Epidermal melanocyte (primary cell): ENCODE measurements around the gene PRLR.
"Not testable (repeated sequence)": the region's sequence is repeated elsewhere in the genome, so short reads cannot be mapped to it uniquely, and the experiment has no call there.

Experiments
- DNase-seq: peaks from one replicate; pipeline ENCODE4 v3.0.0; 2011; ENCODE audit warnings: low spot score; ENCODE audit not compliant: insufficient read length

The PRLR gene

DNA sequence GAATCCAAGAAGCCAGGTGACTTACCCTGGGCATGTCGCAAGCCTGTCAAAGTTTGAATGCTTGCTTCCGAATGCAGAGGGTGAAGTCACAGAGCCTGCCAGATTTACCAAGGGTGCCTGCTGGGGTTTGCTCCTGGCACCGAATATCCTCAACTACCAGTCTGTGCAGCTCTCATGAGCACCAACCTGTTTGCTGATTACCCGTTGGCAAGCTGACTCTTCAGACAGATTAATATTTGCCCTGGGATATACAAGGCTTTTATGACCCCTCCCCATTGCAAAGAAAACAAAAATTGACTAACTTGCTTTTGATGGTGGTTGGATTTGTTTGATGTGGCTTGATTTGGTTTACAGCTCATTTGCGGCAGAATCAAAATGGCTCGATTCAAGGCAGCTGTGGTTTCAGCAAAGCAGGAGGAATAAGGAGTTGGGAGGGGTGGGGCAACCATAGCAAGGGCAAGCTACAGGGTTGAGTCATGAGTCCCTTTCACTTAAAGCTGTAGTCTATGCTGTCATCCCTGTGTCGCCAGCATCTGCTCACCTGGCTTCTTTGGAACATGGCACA, 100.3 kb downstream of the PRLR start:
- DNase-seq, result no peak

DNA sequence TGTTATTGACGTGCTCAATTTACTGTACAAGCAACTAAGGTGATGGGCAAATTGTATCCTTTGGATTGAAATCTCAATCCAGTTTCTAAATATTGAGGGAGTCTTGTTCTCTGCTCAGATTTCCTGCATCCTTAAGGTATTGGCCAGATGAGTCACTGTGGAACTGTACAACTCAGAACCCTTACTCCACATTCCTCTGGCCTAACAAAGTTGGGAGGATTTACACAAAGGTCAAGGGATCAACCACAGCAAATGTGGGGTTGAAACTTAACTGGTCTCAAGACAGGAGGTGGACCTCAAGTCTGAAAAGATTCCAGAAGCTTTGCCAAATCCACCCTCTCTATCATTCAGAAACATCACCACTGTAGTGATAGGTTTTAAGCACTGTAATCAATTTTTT, 101.0 kb downstream of the PRLR start:
- no peak for DNase-seq

DNA sequence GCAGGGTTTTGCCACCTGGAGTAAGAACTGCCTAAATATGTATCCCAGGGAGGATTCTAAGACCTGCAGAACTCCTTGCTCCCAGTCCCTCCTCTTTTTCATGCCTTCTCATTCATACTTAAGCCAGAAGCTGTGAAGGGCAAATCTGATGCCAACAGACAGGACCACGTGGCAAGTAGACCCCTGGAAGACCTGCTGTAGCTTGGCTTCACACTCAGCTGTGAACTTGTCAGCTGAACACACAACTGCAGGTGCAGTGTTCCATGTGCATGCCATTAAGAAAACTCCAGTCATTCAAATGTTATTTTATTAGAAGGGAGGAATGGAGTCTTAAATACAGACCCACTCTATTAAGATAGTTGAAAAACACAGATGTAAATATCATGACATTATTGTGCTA, 103.3 kb downstream of the PRLR start:
- no peak for DNase-seq

DNA sequence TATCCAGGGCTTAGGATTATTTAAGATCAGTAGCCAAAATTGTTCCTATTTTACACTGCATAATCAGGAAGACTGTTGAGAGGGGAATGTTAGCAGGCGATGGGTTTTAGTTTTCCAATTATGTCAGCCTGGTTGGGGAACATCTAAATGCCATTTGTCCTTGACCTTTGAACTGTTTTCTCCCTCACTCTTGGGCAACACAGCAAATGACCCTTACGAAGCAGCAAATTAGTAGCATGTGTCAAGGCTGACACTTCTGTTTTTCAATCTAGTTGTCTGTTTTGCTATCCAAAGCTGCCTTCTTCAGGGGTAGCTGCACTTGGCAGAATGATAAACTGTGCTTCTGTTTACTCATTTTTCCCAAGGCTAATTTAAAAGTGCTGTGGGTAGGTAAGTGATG, 104.5 kb downstream of the PRLR start:
- DNase-seq, result no peak

DNA sequence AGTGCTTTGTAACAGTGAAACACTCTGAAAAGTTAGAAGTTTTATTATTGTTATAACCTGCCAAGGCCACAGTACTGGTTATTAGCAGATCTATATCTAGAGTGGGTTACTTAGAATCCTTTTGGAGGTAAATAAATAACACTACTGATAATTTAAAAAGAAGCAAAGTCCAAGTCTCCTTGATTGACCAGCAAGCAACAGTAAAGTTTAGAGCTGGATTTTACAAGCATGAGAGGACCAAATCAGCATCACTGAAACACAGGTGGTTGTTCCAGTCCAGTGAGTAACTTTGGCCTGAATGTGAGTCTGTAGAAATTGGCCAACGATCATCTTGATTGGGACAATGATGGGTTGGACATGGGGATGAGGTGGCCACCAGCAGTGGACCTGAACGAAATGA, 105.4 kb downstream of the PRLR start:
- no peak for DNase-seq

DNA sequence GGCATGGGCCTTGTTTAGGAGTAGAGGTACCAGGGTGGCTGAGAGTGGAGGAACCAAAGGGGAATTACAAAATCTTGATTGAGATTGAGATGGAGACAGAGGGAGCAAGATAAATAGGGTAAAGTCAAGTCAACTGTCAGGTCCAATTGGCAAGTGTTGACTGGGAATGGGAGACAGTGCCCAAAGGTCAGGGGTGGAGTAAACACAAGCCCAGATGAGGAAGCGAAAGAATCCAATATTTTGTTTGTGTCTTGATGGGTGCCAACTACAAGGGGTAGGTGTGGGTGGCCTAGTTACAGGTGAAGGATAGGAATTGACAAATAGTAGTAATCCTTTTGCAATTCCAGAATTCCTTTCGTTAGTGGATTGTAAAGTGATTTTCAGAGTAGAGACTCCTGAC, 107.5 kb downstream of the PRLR start:
- DNase-seq, result no peak

DNA sequence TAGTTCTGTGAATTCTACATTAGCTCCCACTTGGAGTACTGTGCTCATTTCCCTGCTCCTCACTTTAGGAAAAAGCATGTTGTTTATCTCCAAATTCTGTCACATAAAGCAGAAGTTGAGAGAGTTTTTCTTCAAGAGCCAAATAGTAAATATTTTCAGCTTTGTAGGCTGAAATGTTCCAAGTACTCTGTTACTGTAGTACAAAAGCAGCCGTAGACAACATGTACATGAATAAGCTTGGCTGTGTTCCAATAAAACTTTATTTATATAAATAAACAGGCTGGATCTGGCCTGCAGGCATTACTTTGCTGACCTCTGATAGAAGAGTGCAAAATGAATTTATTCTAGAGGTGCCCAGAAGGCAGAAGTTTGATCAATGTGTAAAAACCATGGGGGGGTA, 109.6 kb downstream of the PRLR start:
- no peak for DNase-seq

DNA sequence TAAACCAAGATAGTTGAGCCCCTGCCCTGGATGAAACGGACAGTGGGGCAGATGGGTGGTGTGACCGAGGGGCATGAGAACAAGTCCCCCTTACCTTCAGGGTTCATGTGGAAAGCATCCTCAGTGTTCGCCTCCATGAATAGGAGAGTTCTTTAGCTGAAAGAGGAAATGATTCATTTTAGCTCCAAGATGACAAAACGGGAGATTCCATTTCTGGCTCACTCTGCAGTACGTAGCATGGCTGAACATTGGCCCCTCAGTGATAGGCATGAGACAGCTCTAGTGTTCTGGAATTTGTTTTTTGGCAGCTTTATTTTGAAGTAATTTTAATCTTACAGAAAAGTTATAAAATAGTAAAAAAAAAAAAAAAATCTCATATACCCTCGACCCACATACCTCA, 112.3 kb downstream of the PRLR start:
- no peak for DNase-seq

DNA sequence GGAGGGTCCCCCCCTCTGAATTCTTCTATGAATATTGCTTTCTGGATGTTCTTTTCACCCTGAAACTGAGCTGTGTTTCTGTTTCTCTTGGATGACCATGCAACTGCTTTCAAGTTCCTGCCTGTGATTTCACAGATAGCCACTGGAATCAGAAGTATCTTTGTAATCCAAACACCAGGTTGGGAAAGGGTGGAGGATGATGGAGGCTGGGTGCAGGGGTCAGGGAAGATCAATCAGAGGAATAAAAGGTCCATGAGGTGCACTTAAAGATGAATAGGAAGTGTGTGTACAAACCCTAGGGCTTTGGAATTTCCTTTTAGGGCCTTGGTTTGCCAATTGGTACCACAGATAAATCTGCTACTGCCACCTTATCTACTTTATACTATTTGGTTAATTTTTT, 114.4 kb downstream of the PRLR start:
- no peak for DNase-seq

DNA sequence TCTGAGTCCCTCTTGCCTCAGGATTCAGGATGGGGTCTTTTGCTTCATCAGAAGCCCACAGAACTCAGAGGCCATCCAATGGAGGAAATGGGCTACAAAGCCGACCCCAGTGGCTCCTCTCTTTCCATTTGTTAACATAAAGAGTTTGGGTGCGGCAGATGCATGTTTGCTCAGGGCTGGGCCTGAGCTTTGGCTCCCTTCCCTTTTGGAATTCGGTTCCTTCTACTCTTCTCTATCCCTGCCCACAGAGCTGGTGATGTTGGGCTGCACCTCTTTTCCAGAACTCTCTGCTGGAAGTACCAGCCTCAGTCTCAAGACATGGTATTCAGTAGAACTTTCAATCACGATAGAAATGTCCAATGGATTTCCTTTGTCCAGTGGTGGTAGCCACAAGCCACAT, 115.6 kb downstream of the PRLR start:
- no peak for DNase-seq

DNA sequence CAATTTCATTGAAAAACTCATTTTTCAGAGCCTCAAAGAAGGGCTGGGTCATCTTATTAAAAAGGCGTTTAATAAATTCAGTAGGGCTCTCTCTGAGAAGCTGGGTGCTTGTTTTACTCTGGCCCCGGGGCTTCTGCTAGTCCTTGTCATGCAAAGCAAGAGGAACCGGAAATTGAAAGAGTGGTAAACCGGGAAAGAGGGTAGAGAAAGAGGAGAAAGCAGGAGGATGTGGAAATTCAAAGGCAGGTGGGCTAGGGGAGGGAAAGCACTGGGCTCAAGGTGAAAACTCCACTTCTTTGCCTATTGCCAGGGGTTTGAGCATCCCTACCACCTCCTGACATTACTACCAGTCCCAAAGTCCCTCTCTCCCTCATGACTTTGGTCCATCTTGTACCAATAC, 118.0 kb downstream of the PRLR start:
- DNase-seq, result no peak

DNA sequence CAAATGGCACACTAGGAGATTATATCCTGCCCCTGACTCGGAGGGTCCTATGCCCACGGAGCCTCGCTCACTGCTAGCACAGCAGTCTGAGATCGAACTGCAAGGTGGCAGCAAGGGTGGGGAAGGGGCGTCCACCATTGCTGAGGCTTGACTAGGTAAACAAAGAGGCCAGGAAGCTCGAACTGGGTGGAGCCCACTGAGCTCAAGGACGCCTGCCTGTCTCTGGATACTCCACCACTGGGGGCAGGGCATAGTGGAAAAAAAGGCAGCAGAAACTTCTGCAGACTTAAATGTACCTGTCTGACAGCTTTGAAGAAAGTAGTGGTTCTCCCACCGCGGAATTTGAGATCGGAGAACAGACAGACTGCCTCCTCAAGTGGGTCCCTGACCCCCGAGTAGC, 125.7 kb downstream of the PRLR start:
- not testable (repeated sequence) for DNase-seq

DNA sequence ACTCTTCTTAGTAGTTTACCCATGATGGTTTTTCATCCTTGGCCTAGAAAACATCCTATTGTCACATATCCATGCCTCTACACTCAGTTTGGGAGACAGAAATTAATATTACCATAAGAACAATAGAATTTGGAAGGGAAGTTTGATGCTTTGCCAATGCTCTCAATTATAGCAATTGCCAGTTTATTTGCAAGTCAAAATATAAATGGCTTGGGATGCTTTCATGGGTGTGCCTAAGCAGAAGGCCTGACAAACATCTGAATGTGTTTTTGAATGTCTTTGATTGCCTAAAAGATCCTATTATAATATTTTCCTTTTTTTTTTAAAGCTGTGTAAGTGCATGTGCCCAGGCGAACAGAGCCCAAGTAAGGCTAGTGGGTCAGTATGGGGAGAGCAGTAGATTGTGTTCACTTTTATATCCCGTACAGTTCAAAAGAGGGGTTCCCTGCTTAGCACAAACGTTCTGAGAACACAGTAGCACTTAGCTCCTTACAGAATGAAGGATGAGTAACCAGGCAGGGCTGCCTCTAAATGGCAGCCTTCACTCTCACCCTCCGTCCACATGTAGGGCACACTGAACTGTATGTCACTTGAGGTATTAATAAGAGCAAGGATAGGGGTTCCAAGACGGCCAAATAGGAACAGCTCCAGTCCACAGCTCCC, 126.5 kb downstream of the PRLR start:
- no peak for DNase-seq

DNA sequence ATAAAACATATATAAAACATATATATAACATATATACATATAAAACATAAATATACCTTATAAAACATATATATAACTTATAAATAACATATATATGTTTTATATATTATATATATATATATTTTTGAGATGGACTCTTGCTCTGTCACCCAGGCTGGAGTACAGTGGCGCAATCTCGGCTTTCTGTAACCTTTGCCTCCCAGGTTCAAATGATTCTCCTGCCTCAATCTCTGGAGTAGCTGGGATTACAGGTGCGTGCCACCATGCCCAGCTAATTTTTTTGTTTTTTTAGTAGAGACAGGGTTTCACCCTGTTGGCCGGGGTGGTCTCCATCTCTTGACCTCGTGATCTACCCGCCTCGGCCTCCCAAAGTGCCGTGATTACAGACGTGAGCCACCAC, 128.6 kb downstream of the PRLR start:
- DNase-seq, result not testable (repeated sequence)

DNA sequence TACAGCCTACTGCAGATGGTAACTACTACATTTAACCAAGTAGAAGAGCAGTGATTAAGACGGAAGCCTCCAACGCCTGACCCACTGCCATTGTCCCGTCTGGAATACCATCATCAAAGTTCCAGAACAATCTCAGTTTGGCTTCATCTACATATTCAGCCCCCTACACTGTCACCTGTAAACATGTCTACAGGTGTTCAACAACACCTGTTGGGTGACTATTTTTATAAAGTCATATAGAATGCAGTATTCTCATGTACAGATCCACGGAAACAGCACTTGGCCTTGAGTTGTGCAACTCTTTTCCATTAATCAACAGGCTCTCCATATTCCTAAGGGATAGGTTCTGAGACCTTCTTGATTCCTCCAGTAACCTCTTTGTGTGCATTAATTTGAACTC, 129.3 kb downstream of the PRLR start:
- no peak for DNase-seq

DNA sequence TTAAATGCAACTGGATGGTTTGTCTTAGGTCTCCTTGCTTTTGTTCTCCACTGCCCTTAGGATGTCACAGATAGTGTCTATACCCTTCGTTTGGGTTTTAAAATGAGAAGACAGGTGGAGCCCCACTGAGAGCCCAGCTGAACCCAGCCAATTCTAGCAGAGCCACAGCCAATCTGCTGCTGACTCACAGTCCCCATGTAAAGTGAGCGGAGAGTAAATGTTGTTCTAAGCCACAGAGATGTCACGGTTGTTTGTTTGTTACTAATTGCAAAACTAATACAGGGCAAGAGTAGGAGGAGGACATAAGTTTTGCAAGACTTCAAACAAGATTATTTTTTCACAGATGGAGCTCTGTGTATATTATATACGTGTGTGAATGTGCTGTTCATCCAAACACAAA, 132.1 kb downstream of the PRLR start:
- DNase-seq, result no peak

DNA sequence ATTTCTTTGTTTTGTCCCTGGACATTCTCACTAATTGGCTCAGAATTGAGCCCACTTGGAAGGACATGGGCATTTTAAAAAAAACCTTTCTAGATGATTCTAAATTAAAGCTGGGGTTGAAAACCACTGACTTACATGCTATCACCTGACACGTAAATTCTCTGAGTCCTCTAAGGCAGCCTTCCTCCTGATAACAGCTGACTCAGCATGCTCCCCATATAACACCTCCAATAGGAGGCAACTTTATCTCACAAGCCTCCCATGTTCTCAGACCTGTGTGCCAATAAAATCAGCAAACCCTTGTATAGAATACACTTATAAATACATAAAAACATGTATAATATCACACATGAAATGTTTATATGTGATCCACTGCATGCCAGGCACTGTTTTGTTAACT, 133.4 kb downstream of the PRLR start:
- DNase-seq, result no peak

DNA sequence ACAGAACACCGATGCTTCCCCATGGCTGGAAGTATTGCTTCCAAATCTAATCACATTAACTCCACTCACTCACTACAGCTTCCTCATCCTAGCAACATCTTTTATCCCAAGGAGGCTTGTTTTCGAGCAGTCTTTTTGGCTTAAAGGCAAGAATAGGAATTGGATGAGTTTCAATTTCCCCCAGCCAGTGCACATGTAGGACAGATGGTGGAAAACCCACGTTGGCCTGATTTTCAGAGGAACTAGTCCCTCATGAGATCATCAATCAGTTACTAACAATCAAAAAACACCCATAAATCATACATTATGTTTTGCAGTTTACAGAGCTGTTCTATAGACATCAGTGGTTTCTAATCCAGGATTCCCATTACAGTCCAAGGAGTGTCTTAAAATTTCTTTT, 134.1 kb downstream of the PRLR start:
- DNase-seq, result no peak

DNA sequence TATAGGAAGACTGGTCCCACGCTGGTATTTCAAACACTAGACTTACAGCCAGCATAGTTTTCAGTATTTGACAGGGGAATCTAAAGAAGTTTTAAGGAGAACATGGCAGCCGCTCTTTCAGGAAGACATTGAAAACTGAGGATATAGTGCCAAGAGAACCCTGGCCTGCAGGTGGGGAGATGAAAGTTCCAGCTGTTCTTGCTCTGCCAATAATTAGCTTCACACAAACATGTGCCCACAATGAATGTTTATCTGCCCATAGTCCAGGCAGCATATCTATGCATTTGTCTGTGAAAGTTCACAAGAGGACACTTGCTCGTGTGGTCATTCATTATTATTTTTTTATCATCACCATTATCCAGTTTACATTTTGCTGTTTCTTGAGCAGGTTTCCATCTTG, 134.9 kb downstream of the PRLR start:
- no peak for DNase-seq

DNA sequence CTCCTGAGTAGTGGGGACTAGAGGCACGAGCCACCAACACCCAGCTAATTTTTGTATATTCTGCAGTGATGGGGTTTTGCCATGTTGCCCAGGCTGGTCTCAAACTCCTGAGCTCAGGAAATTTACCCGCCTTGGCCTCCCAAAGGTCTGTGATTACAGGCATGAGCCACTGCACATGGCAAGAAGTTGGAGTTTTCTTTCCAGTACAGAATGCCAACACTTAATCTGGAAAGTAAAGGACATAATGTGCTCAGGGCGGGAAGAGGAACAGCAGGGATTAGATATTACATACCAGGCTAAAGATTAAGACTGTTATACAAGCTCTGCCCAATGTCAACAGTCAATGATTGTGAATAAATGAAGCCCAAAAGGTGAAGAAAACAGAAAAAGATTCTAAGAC, 135.3 kb downstream of the PRLR start:
- no peak for DNase-seq

DNA sequence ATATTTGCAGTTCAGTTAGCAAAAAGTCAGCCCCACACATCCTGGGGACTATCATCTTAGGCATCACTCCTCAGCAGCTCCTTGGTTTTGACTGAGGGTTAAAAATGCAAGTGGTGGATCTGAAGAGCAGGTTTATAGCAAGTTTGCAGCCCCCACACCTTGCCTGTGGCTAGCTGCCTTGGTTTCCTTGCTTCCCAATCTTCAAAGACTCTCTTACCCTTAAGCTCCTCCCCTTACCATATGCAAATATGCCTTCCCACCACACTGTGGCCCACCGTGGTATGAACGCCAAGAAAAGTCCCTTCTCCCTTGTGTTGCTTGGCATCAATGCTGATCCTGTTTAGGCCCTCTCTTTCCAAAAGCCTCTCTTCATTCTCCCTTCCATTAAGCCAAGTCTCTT, 137.6 kb downstream of the PRLR start:
- no peak for DNase-seq

DNA sequence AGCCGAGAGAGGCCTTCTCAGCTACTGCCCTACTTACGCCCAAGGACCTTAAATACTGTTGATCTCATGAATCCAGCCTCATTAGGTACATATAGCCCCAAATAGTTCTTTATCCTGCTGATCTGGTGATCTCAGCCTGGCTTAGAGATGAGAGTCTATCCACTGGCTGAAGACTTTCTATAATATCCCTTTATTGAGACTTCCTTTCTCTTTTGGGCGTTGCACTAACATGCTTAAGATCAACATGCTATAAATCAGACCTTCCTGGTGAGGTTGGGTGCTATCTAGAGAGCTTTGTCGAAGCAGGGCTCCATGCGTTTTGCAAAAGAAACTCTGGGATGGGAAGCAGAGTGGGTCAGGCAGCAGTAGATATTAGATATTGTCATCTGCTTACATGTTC, 138.6 kb downstream of the PRLR start:
- no peak for DNase-seq
